Kidney (tissue), 14 donors: ENCODE measurements around the gene RNF31. TPM values are rescaled to one million over a fixed set of nuclear protein-coding genes. Genes with fewer than 3 reads are reported as not detected.

Source experiments
- DNase-seq, 5 donors: peaks; one replicate each; pipeline ENCODE4 v3.0.0-alpha.2; 2013 to 2020
- FAIRE-seq: peaks from 2 replicates; lab custom pipeline; 2012; peaks lifted over from hg19 to GRCh38; lab: Jason Lieb, UNC
- H3K27ac ChIP-seq, 2 donors: one replicate each; pipeline ENCODE4 v1.7.0; 2013; ENCODE audit warnings: low read depth in 2 of 2, low read length in 2 of 2, inconsistent platforms in 1 of 2
- H3K27me3 ChIP-seq: one replicate; pipeline ENCODE4 v1.7.1; 2013; ENCODE audit warnings: low read length, inconsistent platforms; ENCODE audit not compliant: control insufficient read depth, insufficient read depth
- H3K36me3 ChIP-seq, 3 donors: one replicate each; pipeline versions ENCODE4 v1.7.0 to v1.7.1; 2013; ENCODE audit warnings: low read length in 3 of 3, control low read depth in 1 of 3, inconsistent platforms in 1 of 3; ENCODE audit not compliant: insufficient read depth in 3 of 3, control insufficient read depth in 2 of 3
- H3K4me1 ChIP-seq, 3 donors: one replicate each; pipeline versions ENCODE4 v1.7.0 to v1.7.1; 2013; ENCODE audit warnings: low read length in 3 of 3, inconsistent platforms in 1 of 3, low read depth in 1 of 3; ENCODE audit not compliant: control insufficient read depth in 2 of 3, insufficient read depth in 2 of 3
- H3K4me3 ChIP-seq, 3 donors: one replicate each; pipeline versions ENCODE4 v1.7.0 to v1.8.1; 2013; ENCODE audit warnings: low read length in 3 of 3, control low read depth in 1 of 3, inconsistent platforms in 1 of 3
- H3K9ac ChIP-seq, 3 donors: one replicate each; pipeline versions ENCODE4 v1.7.0 to v1.7.1; 2013; ENCODE audit warnings: low read length in 3 of 3, control low read depth in 1 of 3, inconsistent platforms in 1 of 3
- H3K9me3 ChIP-seq, 3 donors: one replicate each; pipeline versions ENCODE4 v1.7.0 to v1.7.1; 2013; ENCODE audit warnings: low read length in 3 of 3, control low read depth in 1 of 3, inconsistent platforms in 1 of 3; ENCODE audit not compliant: control insufficient read depth in 2 of 3, insufficient read depth in 1 of 3
- CTCF ChIP-seq: IDR thresholded peaks from 3 replicates; pipeline ENCODE4 v1.5.1; 2012; ENCODE audit warnings: mild to moderate bottlenecking, moderate library complexity, borderline replicate concordance; ENCODE audit not compliant: insufficient read depth; ENCODE audit errors: extremely low read depth
- intact Hi-C: fragments of 100-400 bp; cut with DNase I; formaldehyde crosslinking; loops from one replicate; pipeline ENCODE4 v1.11.1; 2022
- polyA plus RNA-seq: library from polyadenylated mRNA; stranded (reverse); fragments of 350-450 nt; fragmentation: Illumina TruSeq; extraction: RNeasy Lipid Tissue Mini Kit (QIAGEN cat#74804); gene quantifications from one replicate; pipeline ENCODE4 v1.2.3, GENCODE V29; 2014; ENCODE audit warnings: low read depth, low replicate concordance; ENCODE audit not compliant: insufficient read depth
- total RNA-seq: library from RNA; stranded (reverse); fragmentation: NEBNext Ultra II Directional; extraction: Animal tissue kit (Norgen Biotek cat#: 25700); gene quantifications from one replicate; pipeline ENCODE4 v1.2.1, GENCODE V29; 2021
- donor health status: control.
- donor health status: control.
- donor health status: control.
- donor health status: control.
- donor health status: control.
- donor health status: DM: yes; HTN: yes; CAD: no.
- donor health status: Normal renal cell carcinoma (clear cell type).

RNF31 gene
- total and polyA plus RNA-seq, 2 donors from 2014 or later, result 64.0 to 69.0 TPM

GRCh38 chr14:24190416-24190815 lies 43.1 kb downstream of the RNF31 start:
- no peaks in the 10 kb centered on the region for H3K27me3 ChIP-seq
- no peak overlapping the region for H3K4me3 ChIP-seq
- H3K9me3 ChIP-seq, result no peaks in the 10 kb centered on the region
- H3K4me1 ChIP-seq, result peaks cover 0 to 15% (median 12%) of the 10 kb centered on the region in 3 donors
- H3K9ac ChIP-seq, result no peak overlapping the region
- FAIRE-seq, result no peak
- intact Hi-C loops, result no loop called here
- no peak overlapping the region for H3K27ac ChIP-seq
- TF ChIP-seq CTCF, result no peak
- no peak for DNase-seq
- peaks cover 0 to 34% (median 13%) of the 10 kb centered on the region in 3 donors for H3K36me3 ChIP-seq

GRCh38 chr14:24192933-24193332 lies 45.6 kb downstream of the RNF31 start:
- DNase-seq (no peak), FAIRE-seq (no peak)
- Histone ChIP-seq H3K27ac (no peak overlapping the region), H3K9ac (no peak overlapping the region), H3K27me3 (no peaks in the 10 kb centered on the region), H3K4me1 (peaks cover 0 to 14% (median 7%) of the 10 kb centered on the region in 3 donors), H3K9me3 (no peaks in the 10 kb centered on the region), H3K4me3 (no peak overlapping the region), H3K36me3 (peaks cover 0 to 21% (median 10%) of the 10 kb centered on the region in 3 donors)
- TF ChIP-seq CTCF, result no peak
- intact Hi-C loops, result no loop called here

- FAIRE-seq (no peak), DNase-seq (no peak)
- peak overlapping the region in 1 of 2 donors; percentile 99 for H3K27ac ChIP-seq
- peak overlapping the region in 2 of 3 donors; percentile 17 to 95 for H3K9ac ChIP-seq
- peak overlapping the region; percentile 74 to 88 (median 78) for H3K4me3 ChIP-seq
- peaks cover 0 to 13% (median 11%) of the 10 kb centered on the region in 3 donors for H3K4me1 ChIP-seq
- intact Hi-C loops, result no loop called here
- TF ChIP-seq CTCF, result no peak
- H3K9me3 ChIP-seq, result no peaks in the 10 kb centered on the region
- H3K36me3 ChIP-seq, result peaks cover 0 to 21% (median 10%) of the 10 kb centered on the region in 3 donors
- no peaks in the 10 kb centered on the region for H3K27me3 ChIP-seq
These were observed 47.0 kb downstream of the RNF31 start for GRCh38 chr14:24194186-24194872.
